HEK293 (cell line): ENCODE results near the gene DEUP1.

ENCODE experiments used
- CTCF ChIA-PET: fragments of 350-600 bp; formaldehyde crosslinking; extraction: SDS; loops from one replicate; lab custom pipeline; 2021; ENCODE audit warnings: antibody characterized with exemption; lab: Yijun Ruan, JAX
- POLR2A ChIA-PET: fragments of 300-600 bp; formaldehyde crosslinking; extraction: SDS; loops from one replicate; lab custom pipeline; 2020; ENCODE audit warnings: antibody characterized with exemption, inconsistent platforms; lab: Yijun Ruan, JAX
- H3K27ac ChIP-seq: fragments of 200-500 bp; sonication (Bioruptor generic); 2 replicates; pipeline ENCODE4 v1.5.1; 2014; ENCODE audit warnings: low read depth, low read length, control low read depth, inconsistent platforms; ENCODE audit errors: extremely low read depth
- H3K36me3 ChIP-seq, 2 experiments: fragments of 200-500 bp in 1 of 2; sonication (Bioruptor generic) in 1 of 2; 1 replicate in 1 of 2; 2 replicates in 1 of 2; pipeline ENCODE4 v1.5.1; 2014 to 2017; ENCODE audit warnings: inconsistent platforms in 2 of 2, low read length in 2 of 2; ENCODE audit not compliant: control insufficient read depth in 2 of 2, insufficient read depth in 1 of 2
- H3K4me1 ChIP-seq: fragments of 200-500 bp; sonication (Bioruptor generic); 2 replicates; pipeline ENCODE4 v1.5.1; 2014; ENCODE audit warnings: mild to moderate bottlenecking, low read length, inconsistent platforms; ENCODE audit not compliant: control insufficient read depth, insufficient read depth
- H3K4me3 ChIP-seq: 2 replicates; pipeline ENCODE4 v1.5.1; 2011; ENCODE audit warnings: low read depth, mild to moderate bottlenecking, control low read depth, low read length, moderate library complexity
- H3K9me3 ChIP-seq: fragments of 200-500 bp; sonication (Bioruptor generic); 2 replicates; pipeline ENCODE4 v1.5.1; 2014; ENCODE audit warnings: low read depth, low read length, inconsistent platforms; ENCODE audit not compliant: control insufficient read depth, insufficient read depth
- HOXA7 ChIP-seq: sonication (generic); formaldehyde crosslinking; IDR thresholded peaks from 2 replicates; pipeline ENCODE4 v1.8.1; 2022; ENCODE audit warnings: missing genetic modification reagents, borderline replicate concordance
- KLF9 ChIP-seq: fragments of 450-650 bp; formaldehyde crosslinking; IDR thresholded peaks from 2 replicates; pipeline ENCODE4 v1.5.1; 2016; ENCODE audit warnings: missing biosample characterization, missing genetic modification characterization, low read depth
- MYNN ChIP-seq: fragments of 450-650 bp; formaldehyde crosslinking; IDR thresholded peaks from 2 replicates; pipeline ENCODE4 v1.5.1; 2016; ENCODE audit warnings: missing biosample characterization, missing genetic modification characterization, borderline replicate concordance
- YY1 ChIP-seq: fragments of 450-650 bp; formaldehyde crosslinking; IDR thresholded peaks from 2 replicates; pipeline ENCODE4 v1.5.1; 2018; ENCODE audit warnings: missing biosample characterization, missing genetic modification characterization
- ZBTB8A ChIP-seq: fragments of 450-650 bp; formaldehyde crosslinking; IDR thresholded peaks from 2 replicates; pipeline ENCODE4 v1.5.1; 2016; ENCODE audit warnings: missing biosample characterization, missing genetic modification characterization
- ZFP41 ChIP-seq: fragments of 450-650 bp; formaldehyde crosslinking; IDR thresholded peaks from 2 replicates; pipeline ENCODE4 v1.5.1; 2016; ENCODE audit warnings: missing biosample characterization, missing genetic modification characterization, borderline replicate concordance
- ZNF10 ChIP-seq: fragments of 450-650 bp; formaldehyde crosslinking; IDR thresholded peaks from 2 replicates; pipeline ENCODE4 v1.5.1; 2017; ENCODE audit warnings: missing biosample characterization, missing genetic modification characterization
- ZNF112 ChIP-seq: fragments of 450-650 bp; formaldehyde crosslinking; IDR thresholded peaks from 2 replicates; pipeline ENCODE4 v1.5.0; 2017; ENCODE audit warnings: missing biosample characterization, missing genetic modification characterization
- ZNF146 ChIP-seq: fragments of 450-650 bp; formaldehyde crosslinking; IDR thresholded peaks from 2 replicates; pipeline ENCODE4 v1.5.1; 2016; ENCODE audit warnings: missing biosample characterization, missing genetic modification characterization
- ZNF174 ChIP-seq: fragments of 450-650 bp; formaldehyde crosslinking; IDR thresholded peaks from 2 replicates; pipeline ENCODE4 v1.5.0; 2017; ENCODE audit warnings: missing biosample characterization, mild to moderate bottlenecking, missing genetic modification characterization
- ZNF18 ChIP-seq: fragments of 450-650 bp; formaldehyde crosslinking; IDR thresholded peaks from 2 replicates; pipeline ENCODE4 v1.5.1; 2016; ENCODE audit warnings: missing biosample characterization, missing genetic modification characterization
- ZNF184 ChIP-seq: fragments of 450-650 bp; IDR thresholded peaks from 2 replicates; pipeline ENCODE4 v1.5.1; 2018; ENCODE audit warnings: missing biosample characterization, mild to moderate bottlenecking, missing genetic modification characterization
- ZNF311 ChIP-seq: fragments of 450-650 bp; formaldehyde crosslinking; IDR thresholded peaks from 2 replicates; pipeline ENCODE4 v1.5.1; 2017; ENCODE audit warnings: missing biosample characterization, missing genetic modification characterization, borderline replicate concordance
- ZNF324 ChIP-seq: fragments of 450-650 bp; formaldehyde crosslinking; IDR thresholded peaks from 2 replicates; pipeline ENCODE4 v1.5.1; 2016; ENCODE audit warnings: missing biosample characterization, missing genetic modification characterization
- ZNF341 ChIP-seq: fragments of 450-650 bp; formaldehyde crosslinking; IDR thresholded peaks from 2 replicates; pipeline ENCODE4; 2016; ENCODE audit warnings: low read depth, missing biosample characterization, missing genetic modification characterization
- ZNF48 ChIP-seq: fragments of 450-650 bp; formaldehyde crosslinking; IDR thresholded peaks from 2 replicates; pipeline ENCODE4 v1.5.1; 2016; ENCODE audit warnings: missing biosample characterization, missing genetic modification characterization
- ZNF544 ChIP-seq: fragments of 450-650 bp; formaldehyde crosslinking; IDR thresholded peaks from 2 replicates; pipeline ENCODE4 v1.5.0; 2017; ENCODE audit warnings: missing biosample characterization, missing genetic modification characterization
- ZNF548 ChIP-seq: fragments of 450-650 bp; formaldehyde crosslinking; IDR thresholded peaks from 2 replicates; pipeline ENCODE4 v1.5.1; 2016; ENCODE audit warnings: missing biosample characterization, missing genetic modification characterization
- ZNF585B ChIP-seq: fragments of 450-650 bp; formaldehyde crosslinking; IDR thresholded peaks from 2 replicates; pipeline ENCODE4 v1.5.1; 2016; ENCODE audit warnings: missing biosample characterization, missing genetic modification characterization
- ZNF670 ChIP-seq: fragments of 450-650 bp; formaldehyde crosslinking; IDR thresholded peaks from 2 replicates; pipeline ENCODE4 v1.5.1; 2016; ENCODE audit warnings: missing biosample characterization, missing genetic modification characterization, low read depth
- ZNF677 ChIP-seq: fragments of 450-650 bp; IDR thresholded peaks from 2 replicates; pipeline ENCODE4 v1.5.0; 2018; ENCODE audit warnings: missing biosample characterization, mild to moderate bottlenecking, missing genetic modification characterization, moderate library complexity
- ZNF768 ChIP-seq: fragments of 450-650 bp; formaldehyde crosslinking; IDR thresholded peaks from 2 replicates; pipeline ENCODE4 v1.5.1; 2018; ENCODE audit warnings: missing biosample characterization, mild to moderate bottlenecking, missing genetic modification characterization
- TF ChIP-seq, protein P1 (sequence below): fragments of 450-650 bp; formaldehyde crosslinking; IDR thresholded peaks from 2 replicates; pipeline ENCODE4 v1.5.1; 2016; ENCODE audit warnings: missing biosample characterization, missing genetic modification characterization

The DEUP1 gene

GRCh38 chr11:93477684-93478234 lies 147.2 kb downstream of the DEUP1 start:
- POLR2A ChIA-PET = no interaction called here
- H3K27ac ChIP-seq = no peak overlapping the region
- CTCF ChIA-PET = interaction anchor here (0.7 kb wide), 1 partner anchor 11 kb away, joined by 4 read pairs; no protein-coding TSS in a partner anchor
- TF ChIP-seq HOXA7 (CRISPR knock-in tag) = no peak
- no peak for TF ChIP-seq ZNF311 (tag by site-specific recombination)
- peaks cover 0 to 3% of the 10 kb centered on the region in 2 experiments; a peak in 1 of 3 replicates for H3K36me3 ChIP-seq
- no peak overlapping the region for H3K4me3 ChIP-seq
- H3K4me1 ChIP-seq = no peaks in the 10 kb centered on the region
- no peaks in the 10 kb centered on the region for H3K9me3 ChIP-seq

DNA sequence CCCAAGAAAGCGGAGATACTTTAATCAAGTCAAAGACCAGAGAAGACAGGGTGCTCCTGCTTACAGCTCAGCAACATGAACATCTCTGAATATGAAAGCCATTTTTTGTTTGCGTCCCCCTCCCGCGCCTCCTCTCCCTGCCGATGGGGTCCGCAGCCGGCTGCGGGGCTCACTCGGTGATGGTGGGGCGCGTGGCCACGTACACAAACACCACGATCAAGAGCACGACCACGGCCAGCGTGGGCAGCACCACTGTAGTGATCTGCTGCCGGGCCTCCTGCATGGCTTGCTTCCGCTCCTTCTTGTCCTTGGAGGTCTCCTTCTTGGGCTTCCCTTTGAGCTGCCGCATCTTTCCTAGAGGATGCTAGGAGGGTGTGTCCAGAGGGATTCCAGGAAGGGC lies 148.3 kb downstream of the DEUP1 start:
- Histone ChIP-seq H3K4me1 (no peaks in the 10 kb centered on the region), H3K4me3 (no peak overlapping the region), H3K27ac (no peak overlapping the region), H3K9me3 (no peaks in the 10 kb centered on the region), H3K36me3 (peaks cover 0 to 3% of the 10 kb centered on the region in 2 experiments; a peak in 1 of 3 replicates)
- TF ChIP-seq ZNF10 (tag by site-specific recombination) (no peak), ZFP41 (tag by site-specific recombination) (no peak), YY1 (tag by site-specific recombination) (no peak), MYNN (tag by site-specific recombination) (no peak), ZNF146 (tag by site-specific recombination) (no peak), ZNF768 (tag by site-specific recombination) (no peak), ZNF341 (no peak), ZNF112 (no peak), KLF9 (tag by site-specific recombination) (no peak), ZNF585B (no peak), ZNF18 (no peak), ZNF184 (tag by site-specific recombination) (no peak), ZNF48 (tag by site-specific recombination) (no peak), ZNF670 (tag by site-specific recombination) (no peak), ZNF548 (tag by site-specific recombination) (no peak), ZNF677 (tag by site-specific recombination) (no peak), ZNF544 (no peak)
- TF ChIP-seq, protein P1, sequence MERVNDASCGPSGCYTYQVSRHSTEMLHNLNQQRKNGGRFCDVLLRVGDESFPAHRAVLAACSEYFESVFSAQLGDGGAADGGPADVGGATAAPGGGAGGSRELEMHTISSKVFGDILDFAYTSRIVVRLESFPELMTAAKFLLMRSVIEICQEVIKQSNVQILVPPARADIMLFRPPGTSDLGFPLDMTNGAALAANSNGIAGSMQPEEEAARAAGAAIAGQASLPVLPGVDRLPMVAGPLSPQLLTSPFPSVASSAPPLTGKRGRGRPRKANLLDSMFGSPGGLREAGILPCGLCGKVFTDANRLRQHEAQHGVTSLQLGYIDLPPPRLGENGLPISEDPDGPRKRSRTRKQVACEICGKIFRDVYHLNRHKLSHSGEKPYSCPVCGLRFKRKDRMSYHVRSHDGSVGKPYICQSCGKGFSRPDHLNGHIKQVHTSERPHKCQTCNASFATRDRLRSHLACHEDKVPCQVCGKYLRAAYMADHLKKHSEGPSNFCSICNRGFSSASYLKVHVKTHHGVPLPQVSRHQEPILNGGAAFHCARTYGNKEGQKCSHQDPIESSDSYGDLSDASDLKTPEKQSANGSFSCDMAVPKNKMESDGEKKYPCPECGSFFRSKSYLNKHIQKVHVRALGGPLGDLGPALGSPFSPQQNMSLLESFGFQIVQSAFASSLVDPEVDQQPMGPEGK (tag by site-specific recombination) = no peak
- CTCF ChIA-PET = no interaction called here
- POLR2A ChIA-PET = no interaction called here

GRCh38 chr11:93480256-93480655 lies 149.7 kb downstream of the DEUP1 start:
- ChIA-PET CTCF (no interaction called here), POLR2A (no interaction called here)
- Histone ChIP-seq H3K36me3 (peaks cover 0 to 4% of the 10 kb centered on the region in 2 experiments; a peak in 1 of 3 replicates), H3K4me3 (no peak overlapping the region), H3K4me1 (no peaks in the 10 kb centered on the region)
- TF ChIP-seq ZNF174 (tag by site-specific recombination) (no peak), ZNF324 (no peak), ZBTB8A (no peak)
- TF ChIP-seq, all 188 proteins: peak for 0
- H3K27ac ChIP-seq = no peak overlapping the region
- H3K9me3 ChIP-seq = no peaks in the 10 kb centered on the region
